GM21381 (cell line): ENCODE results near the gene ERH.
A peak's percentile ranks its signal among the peaks of the same experiment; 100 is the strongest.

Source experiments
- ATAC-seq: cut with Tn5 transposase; IDR thresholded peaks from one replicate; pipeline ENCODE4 v1.9.1; 2021; ENCODE audit warnings: mild to moderate bottlenecking, moderate library complexity; ENCODE audit not compliant: unreplicated experiment

ERH gene

DNA sequence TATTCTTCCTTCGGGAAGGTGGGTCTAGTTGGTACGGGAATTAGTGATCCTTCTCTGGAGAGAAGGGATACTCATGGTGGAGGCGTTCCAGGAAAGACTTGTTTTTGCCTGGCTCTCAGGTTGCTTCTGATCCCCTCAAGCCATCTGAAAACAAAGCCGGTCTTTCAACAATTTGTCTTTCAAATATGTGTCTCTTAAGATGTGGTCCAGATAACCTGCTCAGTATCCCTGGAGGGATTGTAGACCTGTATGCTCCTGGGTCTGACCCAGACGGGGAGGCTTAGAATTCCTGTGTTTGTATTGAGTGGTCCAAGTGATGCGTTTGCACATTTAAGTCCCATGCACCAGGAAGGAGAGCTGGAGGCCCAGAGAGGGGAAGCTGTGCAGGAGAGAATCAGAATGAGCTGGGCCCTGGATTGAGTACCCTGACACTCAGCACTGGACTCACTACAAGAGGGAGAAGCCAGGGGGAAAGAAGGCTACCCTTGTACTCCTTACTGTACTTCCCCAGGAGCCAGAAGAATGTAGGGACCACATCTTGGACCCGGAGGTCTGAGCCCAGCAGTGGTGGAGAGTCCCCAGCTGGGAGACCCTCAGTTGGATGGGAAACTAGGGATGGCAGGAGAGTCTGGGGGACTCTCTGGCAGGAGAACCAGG, 40.4 kb downstream of the ERH start:
- no peak for ATAC-seq

DNA sequence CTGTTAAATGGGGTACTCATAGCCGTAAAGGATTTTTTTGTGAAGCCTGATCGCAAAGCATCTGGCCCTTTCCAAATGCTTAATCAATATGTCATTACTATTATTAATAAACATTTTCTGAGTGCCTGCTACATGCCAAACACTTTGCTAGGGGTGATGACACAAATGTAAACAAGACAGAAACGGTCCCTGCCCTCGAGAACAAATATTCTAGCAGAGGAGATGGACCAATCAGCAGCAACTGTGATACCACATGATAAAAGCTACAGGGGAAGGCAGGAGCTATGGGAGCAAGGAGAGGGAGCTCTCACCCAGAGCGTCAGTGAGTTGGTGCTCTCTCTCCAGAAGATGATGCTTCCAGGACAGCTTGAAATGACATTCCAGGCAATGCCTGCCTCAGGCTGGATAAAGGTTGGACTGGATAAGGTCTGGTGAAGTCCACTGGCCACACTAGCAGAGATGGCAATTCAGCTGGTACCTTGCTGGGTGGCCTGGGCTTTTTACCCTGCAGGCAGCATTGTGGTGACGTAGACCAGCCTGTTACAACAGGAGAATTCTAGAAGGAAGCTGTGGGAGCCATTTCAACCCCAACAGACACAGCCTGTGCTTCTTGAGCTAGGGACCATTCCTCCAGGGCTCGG, 41.1 kb downstream of the ERH start:
- ATAC-seq: no peak

DNA sequence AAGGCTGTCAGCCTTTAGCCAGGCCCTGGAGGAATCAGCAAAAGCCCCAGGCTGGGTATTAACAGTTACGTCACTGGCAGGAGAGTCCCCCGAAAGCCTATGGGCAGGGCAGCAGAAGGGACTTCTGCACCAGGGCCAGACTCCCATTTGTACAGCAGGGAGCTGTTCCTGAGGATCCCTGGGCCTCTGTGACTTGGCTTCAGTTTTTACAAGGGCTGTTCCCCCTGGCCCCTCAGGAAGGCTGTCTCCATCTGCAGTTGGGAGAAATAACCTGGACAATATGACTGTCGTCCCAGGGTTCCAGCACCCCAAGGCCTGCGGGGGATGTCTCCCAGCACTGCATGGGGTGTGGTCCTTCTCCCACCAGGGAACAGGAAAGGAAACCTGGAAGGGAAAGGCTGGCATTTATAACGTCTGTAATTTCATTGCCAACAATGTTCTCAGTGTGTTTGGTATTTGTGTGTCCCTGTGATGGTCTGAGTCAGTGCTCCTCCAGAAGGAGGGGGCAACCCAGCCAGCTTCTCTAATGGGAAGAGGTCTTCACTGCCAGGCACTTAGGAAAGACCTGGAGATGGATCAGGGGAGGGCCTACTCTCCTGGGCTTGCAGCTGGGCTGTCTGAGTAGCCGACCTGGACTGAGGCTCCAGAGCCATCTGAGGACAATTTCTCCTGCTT, 42.4 kb downstream of the ERH start:
- no peak for ATAC-seq

- no peak for ATAC-seq
These were observed 42.9 kb downstream of the ERH start for GRCh38 chr14:69355154-69355597.

GRCh38 chr14:69354383-69355153, 43.5 kb downstream of the ERH start:
- ATAC-seq: peak; percentile 87

DNA sequence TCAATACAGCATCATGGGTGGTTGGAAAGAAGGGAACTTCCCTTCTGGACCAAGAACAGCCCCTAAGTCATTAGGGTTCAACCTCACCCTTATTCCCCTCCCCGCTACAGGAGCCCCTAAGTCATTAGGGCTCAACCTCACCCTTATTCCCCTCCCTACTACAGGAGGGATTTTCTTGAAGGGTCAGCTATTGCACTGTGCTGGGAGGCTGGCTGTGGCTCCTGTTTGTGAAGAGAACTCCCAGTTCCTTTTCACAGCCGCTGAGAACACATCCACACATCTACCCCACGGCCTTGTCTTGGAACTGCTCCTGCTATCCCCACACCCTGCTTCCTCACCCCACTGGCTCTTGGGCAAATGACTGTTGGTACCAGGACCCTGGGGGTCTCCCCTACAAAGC, 44.9 kb downstream of the ERH start:
- no peak for ATAC-seq

- no peak for ATAC-seq
These were observed 46.2 kb downstream of the ERH start for GRCh38 chr14:69351911-69352310.

GRCh38 chr14:69351385-69351784, 46.7 kb downstream of the ERH start:
- no peak for ATAC-seq

DNA sequence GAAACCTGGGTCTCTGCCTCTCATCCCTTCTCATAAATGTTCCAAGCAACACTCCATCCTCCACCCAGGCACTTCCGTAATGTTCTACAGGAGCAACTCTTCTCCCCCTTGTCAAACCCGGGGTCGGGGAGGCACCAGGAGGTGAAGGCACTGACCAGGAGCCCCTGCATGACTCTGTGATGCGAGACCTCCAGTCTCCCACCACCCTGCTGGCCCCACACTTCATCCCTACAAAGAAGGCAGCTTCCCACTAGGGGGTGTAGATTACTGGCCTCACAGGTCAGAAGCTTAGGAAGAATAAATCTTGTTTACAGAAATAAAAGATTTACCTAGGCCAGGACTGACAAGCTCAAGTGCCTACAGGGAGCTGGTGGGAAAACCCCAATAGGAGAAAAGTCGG, 47.2 kb downstream of the ERH start:
- no peak for ATAC-seq

DNA sequence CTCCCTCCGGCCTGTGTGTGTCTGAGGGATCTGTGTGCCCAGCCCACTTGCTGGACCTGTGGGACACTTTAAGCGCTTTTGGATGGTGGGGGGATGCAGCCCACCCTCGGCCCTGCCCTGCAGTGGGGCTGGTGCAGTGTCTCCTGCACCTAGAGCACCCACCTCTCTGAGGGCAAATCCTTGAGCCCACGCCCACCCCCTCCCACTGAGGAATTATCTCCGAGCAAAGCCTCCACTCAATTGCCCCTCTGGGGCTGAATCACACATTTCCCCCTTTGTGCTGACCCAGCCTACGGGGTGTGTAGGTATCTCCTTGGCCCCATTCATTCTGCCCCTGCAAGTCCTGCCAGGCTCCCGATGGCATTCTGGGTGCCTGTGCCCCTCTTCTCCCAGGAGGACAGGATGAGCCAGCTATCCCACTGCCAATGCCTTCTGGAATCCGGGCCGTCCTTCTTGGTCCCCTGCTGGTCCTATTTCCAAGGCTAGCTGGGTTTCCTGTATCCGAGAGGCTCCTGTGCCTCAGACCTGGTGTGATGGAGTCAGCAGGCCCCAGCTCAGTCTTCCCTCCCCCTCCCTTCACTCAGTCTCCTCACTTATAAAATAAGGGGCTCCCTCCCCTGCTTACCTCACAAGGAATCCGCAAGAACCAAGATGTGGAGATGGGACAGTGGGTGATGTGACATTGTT, 48.9 kb downstream of the ERH start:
- ATAC-seq: no peak

- ATAC-seq: no peak
These were observed 51.4 kb downstream of the ERH start for GRCh38 chr14:69346710-69347109.

DNA sequence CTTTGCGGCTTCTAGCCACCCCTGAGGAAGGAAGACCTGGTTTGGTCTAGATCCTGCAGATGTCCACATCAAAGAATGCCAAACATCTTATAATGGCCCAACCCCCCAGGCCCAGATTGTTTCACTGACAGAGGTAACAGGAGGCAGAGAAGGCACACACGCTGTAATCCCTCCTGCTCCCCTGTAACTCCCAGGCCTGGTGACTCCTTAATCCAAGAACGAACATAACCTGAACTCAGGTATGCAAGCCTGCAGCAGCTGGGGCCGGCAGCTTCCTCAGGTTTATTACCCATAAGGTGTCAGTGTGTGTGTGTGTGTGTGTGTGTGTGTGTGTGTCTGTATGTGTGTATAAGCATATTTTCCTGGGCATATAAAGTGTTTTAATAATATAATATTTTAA, 52.7 kb downstream of the ERH start:
- ATAC-seq: no peak

GRCh38 chr14:69344171-69344570, 53.9 kb downstream of the ERH start:
- no peak for ATAC-seq

- no peak for ATAC-seq
These were observed 55.1 kb downstream of the ERH start for GRCh38 chr14:69342928-69343525.

- no peak for ATAC-seq
These were observed 58.7 kb downstream of the ERH start for GRCh38 chr14:69339426-69339825.

GRCh38 chr14:69337984-69338383, 60.1 kb downstream of the ERH start:
- no peak for ATAC-seq

DNA sequence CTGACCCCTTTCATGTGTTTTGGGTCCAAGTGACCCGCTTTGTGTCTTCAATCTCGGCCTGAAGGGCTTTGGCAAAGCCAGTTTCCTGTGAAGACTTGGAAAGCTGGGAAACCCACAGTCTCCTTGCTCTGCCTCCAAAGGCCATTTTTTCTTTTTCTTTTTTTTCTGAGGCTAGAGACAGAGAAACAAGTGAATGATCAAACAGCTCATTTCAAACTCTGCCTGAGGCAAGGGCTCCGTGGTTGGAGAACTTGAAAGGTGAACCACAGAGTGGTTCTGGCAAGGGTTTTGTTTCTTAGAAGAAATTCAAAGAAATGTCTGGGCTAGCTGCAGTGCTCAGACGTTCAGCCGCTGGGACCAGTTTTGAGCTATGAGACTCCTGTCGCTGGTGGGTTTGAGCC, 62.7 kb downstream of the ERH start:
- ATAC-seq: no peak

GRCh38 chr14:69334576-69334975, 63.5 kb downstream of the ERH start:
- no peak for ATAC-seq

- no peak for ATAC-seq
These were observed 64.2 kb downstream of the ERH start for GRCh38 chr14:69333791-69334337.

DNA sequence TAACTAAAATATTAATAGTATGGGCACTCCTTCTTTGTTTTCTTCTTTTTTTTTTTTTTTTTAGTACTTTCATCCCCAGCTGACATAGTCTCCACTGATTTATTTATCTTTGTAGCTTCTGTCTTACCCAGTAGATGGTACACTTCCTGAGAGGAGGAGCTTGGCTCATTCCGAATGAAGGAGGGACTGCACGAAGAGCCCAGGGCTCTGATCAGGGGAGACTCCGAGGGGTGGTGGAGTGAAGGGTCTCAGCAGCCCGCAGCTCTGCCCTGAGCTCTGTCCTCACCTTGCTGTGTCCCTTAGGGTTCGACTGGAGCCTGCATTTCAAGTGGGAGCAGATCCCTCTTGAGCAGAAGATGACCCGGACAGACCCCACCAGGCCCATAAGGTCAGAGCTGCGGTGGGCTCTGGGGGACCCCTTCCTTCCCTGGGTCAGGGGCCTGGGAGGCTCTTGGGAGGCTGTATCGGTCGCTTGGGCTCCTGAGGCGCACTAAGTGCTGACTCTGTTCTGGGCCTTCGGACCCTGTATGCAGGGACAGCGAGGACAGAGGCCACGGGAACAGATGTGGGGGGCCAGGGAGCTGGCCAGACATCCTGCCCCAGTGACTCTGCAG, 65.2 kb downstream of the ERH start:
- ATAC-seq: no peak
